Activated B cell treated with CpG ODN at 0.5 μM for 24 hours (primary cell): ENCODE results near the gene PRKCH. TPM values are rescaled to one million over a fixed set of nuclear protein-coding genes. Genes with fewer than 3 reads are reported as not detected.
A peak's percentile ranks its signal among the peaks of the same experiment; 100 is the strongest.

ENCODE experiments used
- ATAC-seq: fragments of 200-7000 bp; cut with Tn5 transposase; one replicate; pipeline ENCODE4 v1.10.0; 2021; ENCODE audit warnings: low read depth, mild to moderate bottlenecking, moderate library complexity
- CTCF ChIA-PET: fragments of 350-600 bp; sonication (Branson Sonifier 250); formaldehyde crosslinking; loops from one replicate; lab custom pipeline; 2021; ENCODE audit warnings: antibody characterized with exemption; lab: Charles Lee
- POLR2A ChIA-PET: fragments of 350-600 bp; sonication (Branson Sonifier 250); formaldehyde crosslinking; loops from one replicate; lab custom pipeline; 2021; ENCODE audit warnings: antibody characterized with exemption; lab: Charles Lee
- DNase-seq: peaks from one replicate; pipeline ENCODE4 v3.0.0; 2022
- H3K27ac Mint-ChIP-seq: one replicate; pipeline ENCODE4 v1.8.0; 2020; ENCODE audit warnings: mixed read lengths
- H3K27me3 Mint-ChIP-seq: one replicate; pipeline ENCODE4 v1.8.0; 2021; ENCODE audit warnings: mixed read lengths
- H3K36me3 Mint-ChIP-seq: one replicate; pipeline ENCODE4 v1.8.0; 2021; ENCODE audit warnings: low read depth, mixed read lengths
- H3K4me1 Mint-ChIP-seq: one replicate; pipeline ENCODE4 v1.8.0; 2021; ENCODE audit warnings: mixed read lengths
- H3K4me3 Mint-ChIP-seq: one replicate; pipeline ENCODE4 v1.8.0; 2020; ENCODE audit warnings: mild to moderate bottlenecking, mixed read lengths
- H3K9me3 Mint-ChIP-seq: one replicate; pipeline ENCODE4 v1.8.0; 2020; ENCODE audit warnings: mixed read lengths
- intact Hi-C: fragments of 100-400 bp; cut with micrococcal nuclease; formaldehyde crosslinking; loops from one replicate; pipeline ENCODE4 v1.15.1; 2024
- total RNA-seq: library from RNA; stranded (reverse); gene quantifications from 2 replicates; pipeline ENCODE4 v1.2.3, GENCODE V29; 2022
- TF ChIP-seq, protein P1 (sequence below): fragments of 200-600 bp; IDR thresholded peaks from one replicate; pipeline ENCODE4 v1.8.0; 2022; ENCODE audit warnings: antibody characterized with exemption, mild to moderate bottlenecking

The PRKCH gene
- total RNA-seq, 1 donor from 2014 or later: 4.6 TPM

DNA sequence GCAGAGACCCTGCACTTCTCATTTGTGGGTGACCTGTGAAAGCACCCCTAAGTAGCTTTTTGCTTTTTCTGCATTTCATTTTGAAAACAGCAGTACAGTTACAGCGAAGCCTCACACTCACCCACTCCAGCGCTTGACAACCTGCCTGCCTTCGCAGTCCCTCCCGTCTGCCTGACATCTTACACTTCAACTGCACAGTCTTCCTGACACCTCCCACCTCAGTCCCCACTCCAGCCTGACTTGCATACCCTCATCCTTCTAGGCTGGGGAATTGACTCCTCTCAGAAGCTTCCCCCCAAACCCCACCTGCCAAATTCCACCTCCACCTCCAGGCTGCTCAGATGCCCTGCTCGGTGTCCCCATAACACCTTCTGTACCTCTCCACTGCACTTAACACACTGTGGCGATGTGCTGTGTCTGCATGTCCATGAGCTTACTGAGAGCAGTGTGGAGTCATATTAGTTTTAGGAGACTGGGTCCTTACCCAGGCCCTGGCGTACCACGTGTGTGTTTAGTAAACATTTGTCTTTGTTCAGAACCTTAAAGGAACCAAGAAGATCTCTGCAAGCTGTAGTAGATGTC lies 159.4 kb downstream of the PRKCH start:
- no peak for ATAC-seq
- peaks cover 57% of the 10 kb centered on the region for H3K4me1 Mint-ChIP-seq
- H3K9me3 Mint-ChIP-seq: no peaks in the 10 kb centered on the region
- intact Hi-C loops: loop anchor here (1.0 kb wide), 1 partner anchor 9 kb away; no protein-coding TSS in a partner anchor
- no peak for DNase-seq
- no peak overlapping the region for H3K4me3 Mint-ChIP-seq
- ChIA-PET POLR2A (interaction anchor here (1.1 to 12.6 kb wide), 10 partner anchors 9 to 214 kb away, joined by 3 to 388 read pairs (median 17); partner anchors contain the start of gene HIF1A), CTCF (no interaction called here)
- H3K36me3 Mint-ChIP-seq: no peaks in the 10 kb centered on the region
- peak overlapping the region; percentile 47 for H3K27ac Mint-ChIP-seq
- TF ChIP-seq, protein P1, sequence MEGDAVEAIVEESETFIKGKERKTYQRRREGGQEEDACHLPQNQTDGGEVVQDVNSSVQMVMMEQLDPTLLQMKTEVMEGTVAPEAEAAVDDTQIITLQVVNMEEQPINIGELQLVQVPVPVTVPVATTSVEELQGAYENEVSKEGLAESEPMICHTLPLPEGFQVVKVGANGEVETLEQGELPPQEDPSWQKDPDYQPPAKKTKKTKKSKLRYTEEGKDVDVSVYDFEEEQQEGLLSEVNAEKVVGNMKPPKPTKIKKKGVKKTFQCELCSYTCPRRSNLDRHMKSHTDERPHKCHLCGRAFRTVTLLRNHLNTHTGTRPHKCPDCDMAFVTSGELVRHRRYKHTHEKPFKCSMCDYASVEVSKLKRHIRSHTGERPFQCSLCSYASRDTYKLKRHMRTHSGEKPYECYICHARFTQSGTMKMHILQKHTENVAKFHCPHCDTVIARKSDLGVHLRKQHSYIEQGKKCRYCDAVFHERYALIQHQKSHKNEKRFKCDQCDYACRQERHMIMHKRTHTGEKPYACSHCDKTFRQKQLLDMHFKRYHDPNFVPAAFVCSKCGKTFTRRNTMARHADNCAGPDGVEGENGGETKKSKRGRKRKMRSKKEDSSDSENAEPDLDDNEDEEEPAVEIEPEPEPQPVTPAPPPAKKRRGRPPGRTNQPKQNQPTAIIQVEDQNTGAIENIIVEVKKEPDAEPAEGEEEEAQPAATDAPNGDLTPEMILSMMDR: no peak
- H3K27me3 Mint-ChIP-seq: no peaks in the 10 kb centered on the region

GRCh38 chr14:61481701-61482100 lies 160.3 kb downstream of the PRKCH start:
- no peaks in the 10 kb centered on the region for H3K36me3 Mint-ChIP-seq
- H3K9me3 Mint-ChIP-seq: no peaks in the 10 kb centered on the region
- H3K27me3 Mint-ChIP-seq: no peaks in the 10 kb centered on the region
- POLR2A ChIA-PET: interaction anchor here (0.6 to 12.6 kb wide), 4 partner anchors 18 to 236 kb away, joined by 3 to 388 read pairs (median 26); no protein-coding TSS in a partner anchor
- TF ChIP-seq, protein P1: no peak
- no peak for ATAC-seq
- no peak for DNase-seq
- H3K4me3 Mint-ChIP-seq: no peak overlapping the region
- peaks cover 49% of the 10 kb centered on the region for H3K4me1 Mint-ChIP-seq
- H3K27ac Mint-ChIP-seq: no peak overlapping the region
- CTCF ChIA-PET: no interaction called here
- intact Hi-C loops: no loop called here

- Mint-ChIP-seq H3K4me1 (peaks cover 49% of the 10 kb centered on the region), H3K36me3 (no peaks in the 10 kb centered on the region), H3K27me3 (no peaks in the 10 kb centered on the region), H3K9me3 (no peaks in the 10 kb centered on the region), H3K4me3 (no peak overlapping the region), H3K27ac (no peak overlapping the region)
- intact Hi-C loops: no loop called here
- DNase-seq: no peak
- POLR2A ChIA-PET: interaction anchor here (0.6 to 0.7 kb wide), 2 partner anchors 213 to 235 kb away, joined by 3 read pairs; partner anchors contain the start of gene HIF1A
- CTCF ChIA-PET: interaction anchor here (0.9 kb wide), 1 partner anchor 19 kb away, joined by 3 read pairs; no protein-coding TSS in a partner anchor
- ATAC-seq: no peak
- TF ChIP-seq, protein P1: no peak
Measured at GRCh38 chr14:61482348-61483206, 161.2 kb downstream of the PRKCH start.

DNA sequence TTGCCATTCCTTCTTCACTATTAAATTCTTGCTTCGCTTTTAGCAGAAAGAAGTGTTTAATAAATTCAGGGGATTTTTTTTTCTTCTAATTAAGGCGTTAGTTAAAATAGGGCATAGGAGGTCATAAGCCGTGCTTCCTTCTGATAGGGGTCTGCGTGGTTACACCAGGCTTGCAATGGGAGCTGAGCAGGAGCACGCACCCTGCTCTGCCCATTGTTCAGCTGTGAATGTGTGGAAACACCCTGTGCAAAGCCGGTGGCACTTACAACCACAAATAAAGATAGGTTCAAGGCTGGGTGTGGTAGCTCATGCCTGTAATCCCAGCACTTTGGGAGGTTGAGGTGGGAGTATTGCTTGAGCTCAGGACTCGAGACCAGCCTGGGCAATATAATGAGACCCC lies 162.1 kb downstream of the PRKCH start:
- H3K4me1 Mint-ChIP-seq: peaks cover 40% of the 10 kb centered on the region

More for the DNA sequence above, 162.1 kb downstream of the PRKCH start:
- DNase-seq (no peak), ATAC-seq (no peak)
- no peak overlapping the region for H3K27ac Mint-ChIP-seq
- H3K9me3 Mint-ChIP-seq: no peaks in the 10 kb centered on the region
- intact Hi-C loops: no loop called here
- ChIA-PET POLR2A (interaction anchor here (0.9 to 1.2 kb wide), 2 partner anchors 13 to 19 kb away, joined by 8 to 11 read pairs; no protein-coding TSS in a partner anchor), CTCF (interaction anchor here (0.9 kb wide), 1 partner anchor 18 kb away, joined by 3 read pairs; no protein-coding TSS in a partner anchor)
- no peaks in the 10 kb centered on the region for H3K36me3 Mint-ChIP-seq
- no peak overlapping the region for H3K4me3 Mint-ChIP-seq
- TF ChIP-seq, protein P1: no peak
- no peaks in the 10 kb centered on the region for H3K27me3 Mint-ChIP-seq
